Tibial nerve (tissue), 4 donors: ENCODE results near the gene DHRSX. TPM values are rescaled to one million over a fixed set of nuclear protein-coding genes. Genes with fewer than 3 reads are reported as not detected.

Experiments used
- DNase-seq, 2 donors: peaks; one replicate each; pipeline ENCODE4 v3.0.0-alpha.2; 2019; ENCODE audit warnings: low spot score in 2 of 2
- H3K27ac ChIP-seq, 4 donors: fragments of 200-600 bp; sonication (generic) in 3 of 4; one replicate each; pipeline ENCODE4 v1.5.1; 2017 to 2019; ENCODE audit warnings: mild to moderate bottlenecking in 1 of 4
- H3K27me3 ChIP-seq, 2 donors: fragments of 200-600 bp; sonication (generic) in 1 of 2; one replicate each; pipeline versions ENCODE4 v1.5.1 to v1.6.0; 2017 to 2019
- H3K36me3 ChIP-seq, 3 donors: fragments of 200-600 bp; sonication (generic); one replicate each; pipeline ENCODE4 v1.5.1; 2018 to 2019
- H3K4me1 ChIP-seq, 4 donors: fragments of 200-600 bp; sonication (generic) in 3 of 4; one replicate each; pipeline ENCODE4 v1.5.1; 2017 to 2019
- H3K4me3 ChIP-seq, 4 donors: fragments of 200-600 bp; sonication (generic) in 3 of 4; one replicate each; pipeline ENCODE4 v1.5.1; 2017 to 2019; ENCODE audit warnings: mild to moderate bottlenecking in 1 of 4, moderate library complexity in 1 of 4
- H3K9me3 ChIP-seq, 4 donors: fragments of 200-600 bp; sonication (generic) in 3 of 4; one replicate each; pipeline ENCODE4 v1.5.1; 2017 to 2019
- CTCF ChIP-seq, 5 experiments: fragments of 200-600 bp in 3 of 5; fragments of 450-650 bp in 2 of 5; sonication (generic) in 3 of 5; IDR thresholded peaks; one replicate each; pipeline ENCODE4 v1.5.1; 2016 to 2019; ENCODE audit warnings: antibody characterized with exemption in 5 of 5, mild to moderate bottlenecking in 3 of 5, moderate library complexity in 2 of 5
- EP300 ChIP-seq, 2 donors: sonication (generic); formaldehyde crosslinking; IDR thresholded peaks; one replicate each; pipeline ENCODE4 v1.6.1; 2017; ENCODE audit warnings: antibody characterized with exemption in 2 of 2, mild to moderate bottlenecking in 1 of 2
- POLR2A ChIP-seq, 2 donors: fragments of 450-650 bp; IDR thresholded peaks; one replicate each; pipeline ENCODE4 v1.6.1; 2017; ENCODE audit warnings: antibody characterized with exemption in 2 of 2, mild to moderate bottlenecking in 2 of 2, moderate library complexity in 2 of 2
- WGBS, 2 donors: methylation state at CpG; one replicate each; pipeline ENCODE4 v1.1.5; 2018; 5-methylcytosine and 5-hydroxymethylcytosine counted together
- total RNA-seq, 4 donors: library from RNA; depleted of rRNA; stranded (reverse); fragments of >200 nt; gene quantifications; one replicate each; pipeline ENCODE4 v1.1.0, GENCODE V29; 2016

The DHRSX gene
- total RNA-seq, 4 donors from 2014 or later, result 20.3 to 44.3 (median 31.7) TPM

GRCh38 chrX:2398064-2398656 is 102.6 kb downstream of the DHRSX start:
- H3K27ac ChIP-seq, result no peak overlapping the region
- no peak overlapping the region for H3K4me3 ChIP-seq
- H3K36me3 ChIP-seq, result peaks cover 0 to 12% (median 0%) of the 10 kb centered on the region in 3 donors
- H3K4me1 ChIP-seq, result peaks cover 0 to 8% (median 0%) of the 10 kb centered on the region in 4 donors
- no peak for TF ChIP-seq CTCF (IDR thresholded peaks at IDR 0.05)
- no peak for TF ChIP-seq EP300 (IDR thresholded peaks at IDR 0.05)
- TF ChIP-seq POLR2A (IDR thresholded peaks at IDR 0.05), result no peak
- DNase-seq, result no peak
- H3K27me3 ChIP-seq, result no peaks in the 10 kb centered on the region
- no peaks in the 10 kb centered on the region for H3K9me3 ChIP-seq
- WGBS, 2 donors, result 85 to 88% methylated on average over 14 of the region's 14 CpGs

GRCh38 chrX:2397229-2398063 is 103.3 kb downstream of the DHRSX start:
- 82 to 84% methylated on average over 26 of the region's 26 CpGs for WGBS, 2 donors
- TF ChIP-seq CTCF (IDR thresholded peaks at IDR 0.05) (no peak), POLR2A (IDR thresholded peaks at IDR 0.05) (no peak), EP300 (IDR thresholded peaks at IDR 0.05) (no peak)
- no peak for DNase-seq

GRCh38 chrX:2395261-2395992 is 105.3 kb downstream of the DHRSX start:
- no peak for DNase-seq
- 83 to 87% methylated on average over 19 of the region's 19 CpGs for WGBS, 2 donors
- H3K36me3 ChIP-seq, result peaks cover 0 to 30% (median 0%) of the 10 kb centered on the region in 3 donors
- H3K4me1 ChIP-seq, result no peaks in the 10 kb centered on the region
- no peak overlapping the region for H3K27ac ChIP-seq
- peaks cover 0 to 10% (median 0%) of the 10 kb centered on the region in 4 donors for H3K9me3 ChIP-seq
- H3K4me3 ChIP-seq, result no peak overlapping the region
- TF ChIP-seq CTCF (IDR thresholded peaks at IDR 0.05), result no peak
- no peak for TF ChIP-seq EP300 (IDR thresholded peaks at IDR 0.05)
- TF ChIP-seq POLR2A (IDR thresholded peaks at IDR 0.05), result no peak
- no peaks in the 10 kb centered on the region for H3K27me3 ChIP-seq

More at GRCh38 chrX:2397229-2398063, 103.3 kb downstream of the DHRSX start:
- Histone ChIP-seq H3K9me3 (no peaks in the 10 kb centered on the region), H3K36me3 (peaks cover 0 to 12% (median 0%) of the 10 kb centered on the region in 3 donors), H3K27me3 (no peaks in the 10 kb centered on the region), H3K27ac (no peak overlapping the region), H3K4me3 (no peak overlapping the region), H3K4me1 (peaks cover 0 to 8% (median 0%) of the 10 kb centered on the region in 4 donors)

- no peak overlapping the region for H3K4me3 ChIP-seq
- peaks cover 0 to 10% (median 0%) of the 10 kb centered on the region in 4 donors for H3K9me3 ChIP-seq
- DNase-seq, result no peak
- H3K27me3 ChIP-seq, result no peaks in the 10 kb centered on the region
- TF ChIP-seq EP300 (IDR thresholded peaks at IDR 0.05), result no peak
- no peak for TF ChIP-seq CTCF (IDR thresholded peaks at IDR 0.05)
- TF ChIP-seq POLR2A (IDR thresholded peaks at IDR 0.05), result no peak
- peaks cover 0 to 32% (median 0%) of the 10 kb centered on the region in 3 donors for H3K36me3 ChIP-seq
- no peaks in the 10 kb centered on the region for H3K4me1 ChIP-seq
- no peak overlapping the region for H3K27ac ChIP-seq
- WGBS, 2 donors, result 83 to 84% methylated on average over 15 of the region's 15 CpGs
Measured at GRCh38 chrX:2391869-2392606, 108.7 kb downstream of the DHRSX start.
